HG03558 (cell line): ENCODE results near the gene CD300LG.

Source experiments
- ATAC-seq: cut with Tn5 transposase; IDR thresholded peaks from one replicate; pipeline ENCODE4 v1.9.1; 2021; ENCODE audit warnings: moderate number of reproducible peaks; ENCODE audit not compliant: unreplicated experiment; ENCODE audit errors: extremely low read depth

The CD300LG gene

DNA sequence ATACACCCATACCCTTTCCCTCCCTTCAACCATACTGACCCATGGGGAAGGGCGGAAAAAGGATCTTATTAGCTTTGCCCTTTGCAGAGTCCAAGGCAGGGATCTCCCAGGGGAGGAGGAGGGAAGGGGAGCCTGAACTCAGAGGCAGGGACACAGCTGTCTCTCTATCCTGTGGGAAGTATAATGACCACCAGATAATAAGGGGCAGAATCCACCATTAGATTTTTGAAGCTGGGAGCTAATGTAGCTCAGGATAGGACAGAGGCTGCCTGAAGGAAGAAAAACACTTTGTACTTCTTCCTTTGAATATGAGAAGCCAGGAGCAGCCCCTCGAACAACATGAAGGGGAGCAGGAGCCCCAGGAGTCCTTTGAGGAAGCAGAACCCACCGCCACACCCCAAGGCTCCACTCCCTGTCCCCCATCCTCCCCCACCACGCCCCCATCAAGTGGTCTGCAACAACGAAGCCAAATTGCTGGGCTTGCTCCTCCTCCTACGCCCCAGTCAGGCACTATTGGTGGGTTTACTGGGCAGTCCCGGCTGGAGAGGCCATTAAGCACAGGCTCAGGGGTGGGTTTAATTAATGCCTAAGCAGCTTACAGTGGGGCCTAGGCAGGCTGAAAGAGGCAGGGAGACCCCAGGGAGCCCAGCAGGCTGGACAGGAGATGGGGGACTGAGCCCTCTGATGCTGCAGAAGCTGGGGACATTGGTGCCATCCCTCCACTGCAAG lies 55.0 kb downstream of the CD300LG start:
- no peak for ATAC-seq

DNA sequence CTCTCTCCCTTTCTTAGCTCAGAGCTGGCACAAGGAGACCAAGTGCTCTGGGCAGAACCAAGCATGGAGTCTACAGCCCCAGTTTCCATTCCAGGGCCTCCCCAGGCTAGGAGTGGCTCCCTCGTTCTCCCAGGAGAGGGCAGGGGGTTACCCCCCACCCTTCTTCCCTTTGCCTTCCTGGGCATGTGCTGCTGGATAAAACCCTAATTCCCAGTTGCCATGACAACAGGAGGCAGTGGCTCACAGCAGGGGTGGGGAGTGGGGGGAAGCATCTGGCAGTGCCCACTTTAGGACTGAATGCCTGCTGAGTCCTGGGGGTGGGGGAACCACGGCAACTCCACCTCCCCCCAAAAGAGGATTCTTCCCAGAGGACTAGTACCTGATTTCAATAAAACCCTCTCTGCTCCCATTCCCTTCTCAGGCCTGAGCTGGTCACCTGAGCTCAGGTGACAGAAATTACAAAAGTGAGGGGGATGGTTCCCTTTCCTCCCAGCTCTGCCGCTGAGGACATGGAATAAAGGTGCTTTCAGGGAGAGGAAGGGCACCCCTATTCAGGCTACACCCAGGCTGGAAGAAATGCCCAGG lies 58.5 kb downstream of the CD300LG start:
- ATAC-seq, result no peak

DNA sequence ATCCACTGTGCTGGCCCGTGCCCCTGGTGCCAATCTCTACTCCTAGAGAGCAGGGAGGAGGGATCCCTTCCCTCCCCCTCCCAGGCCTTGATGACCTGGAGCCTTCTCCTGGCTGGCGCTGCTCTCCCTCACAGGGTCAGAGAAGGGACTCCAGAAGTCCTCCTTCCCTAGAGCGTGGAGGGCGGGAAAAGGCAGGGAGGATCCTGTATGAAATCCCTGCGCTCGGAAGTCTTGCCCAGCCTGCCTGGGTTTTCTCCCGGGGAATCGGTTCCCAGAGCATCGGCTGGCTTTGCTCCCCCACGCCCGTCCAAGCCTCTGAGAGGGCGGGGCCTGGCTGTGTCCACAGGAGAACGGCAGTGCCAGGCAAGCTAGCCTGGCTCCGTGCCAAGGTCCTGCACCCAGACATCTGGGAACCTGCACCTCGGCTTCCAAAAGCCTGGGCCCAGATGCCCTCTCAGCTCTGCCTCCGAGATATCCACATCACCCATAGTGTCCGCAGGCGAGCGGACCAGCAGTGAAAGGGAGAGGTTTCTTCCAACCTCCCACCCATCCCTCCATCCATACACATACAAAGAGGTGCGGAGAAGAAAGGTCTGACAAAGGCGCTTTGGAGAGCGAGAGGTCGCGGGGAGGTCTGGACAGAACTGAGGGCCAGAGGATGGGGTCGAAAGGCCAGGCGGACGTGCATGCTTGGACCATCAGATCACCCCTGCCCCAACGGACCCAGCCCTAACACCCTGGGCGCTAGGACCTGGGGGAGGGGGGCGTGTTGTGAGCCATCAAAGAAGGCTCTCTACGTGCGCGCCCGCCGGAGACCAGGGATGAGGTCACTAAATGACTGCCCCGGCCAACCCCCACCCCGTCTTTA lies 59.2 kb downstream of the CD300LG start:
- no peak for ATAC-seq

DNA sequence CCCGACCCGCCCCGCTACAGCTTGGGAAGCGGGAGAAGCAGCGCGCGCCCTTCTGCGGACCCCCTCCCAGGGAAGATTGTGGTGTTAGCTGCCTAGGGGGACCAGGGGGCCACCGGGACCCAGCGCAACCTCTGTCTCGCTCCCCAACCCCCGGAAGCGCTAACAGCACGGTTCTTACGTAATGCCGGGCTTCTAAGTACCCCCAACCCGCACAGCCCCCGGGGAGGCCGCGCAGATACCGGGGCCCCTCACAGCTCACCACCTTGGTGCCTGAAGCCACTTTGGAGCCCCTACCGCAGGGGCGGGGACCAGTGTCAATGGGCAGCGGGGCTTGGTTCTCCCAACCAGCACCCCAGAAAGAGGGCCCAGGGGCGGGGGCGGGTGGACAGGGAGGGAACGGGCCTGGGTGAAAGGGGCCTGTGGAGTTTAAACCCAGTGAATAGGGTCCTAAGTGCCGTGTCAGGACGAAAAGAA lies 60.0 kb downstream of the CD300LG start:
- no peak for ATAC-seq

- ATAC-seq, result no peak
These were observed 60.5 kb downstream of the CD300LG start, which contains the start of gene MPP2 for GRCh38 chr17:43907425-43907981. MPP2 (minus strand) TSS chr17:43907536; CDS start chr17:43904460, 3,076 bp downstream.

GRCh38 chr17:43907998-43908721 lies 61.2 kb downstream of the CD300LG start:
- ATAC-seq, result no peak

DNA sequence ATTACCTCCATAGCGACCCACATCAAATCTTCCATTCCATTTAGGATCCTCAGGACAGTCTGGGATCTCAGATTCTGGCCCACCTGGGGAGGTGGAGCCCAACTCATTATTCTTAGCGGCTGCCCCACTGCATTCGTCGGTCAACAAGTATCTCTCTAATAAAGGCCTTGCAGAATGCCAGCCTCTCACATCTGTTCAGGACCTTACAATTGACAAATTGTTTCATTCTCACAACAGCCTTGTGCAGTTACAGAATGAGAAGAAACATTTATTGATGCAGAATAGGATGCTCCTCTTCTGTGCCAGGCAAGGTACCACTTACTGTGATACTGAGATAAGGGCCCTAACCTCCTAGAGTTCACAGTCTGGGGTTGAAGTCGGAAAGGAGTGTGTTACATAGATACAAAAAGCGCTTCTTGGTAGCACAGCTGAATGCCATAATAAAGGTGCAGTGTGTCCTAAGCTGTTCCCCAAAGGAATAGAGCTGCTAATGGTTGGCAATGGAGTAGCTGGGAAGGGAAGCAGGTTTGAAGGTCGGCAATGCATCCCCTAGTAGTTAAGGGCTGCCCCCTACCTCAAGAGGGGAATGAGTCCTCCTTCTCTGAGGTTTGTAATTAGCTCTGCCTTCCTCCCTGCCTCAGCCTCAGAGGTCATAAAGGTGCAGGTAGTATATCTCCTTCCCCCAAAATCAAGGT lies 62.7 kb downstream of the CD300LG start:
- no peak for ATAC-seq

DNA sequence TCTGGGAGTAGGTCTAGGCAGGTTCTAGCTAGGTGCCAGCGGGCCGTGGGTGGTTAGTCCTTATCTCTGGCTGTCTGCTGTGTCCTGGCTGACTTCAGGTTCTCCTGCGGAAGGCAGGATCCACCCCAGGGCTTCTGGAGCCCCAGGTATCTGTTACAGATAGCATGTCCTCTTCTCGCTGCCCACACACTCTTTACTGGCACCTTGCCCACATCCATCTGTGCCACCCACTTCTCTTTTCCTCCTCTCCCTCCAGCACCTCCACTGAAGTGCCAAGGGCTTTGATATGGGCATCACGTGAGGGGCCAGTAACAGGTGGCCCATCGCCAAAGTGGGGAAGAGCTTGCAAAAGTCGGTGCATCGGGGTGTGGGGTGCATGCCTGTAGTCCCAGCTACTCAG lies 64.9 kb downstream of the CD300LG start:
- ATAC-seq, result no peak

DNA sequence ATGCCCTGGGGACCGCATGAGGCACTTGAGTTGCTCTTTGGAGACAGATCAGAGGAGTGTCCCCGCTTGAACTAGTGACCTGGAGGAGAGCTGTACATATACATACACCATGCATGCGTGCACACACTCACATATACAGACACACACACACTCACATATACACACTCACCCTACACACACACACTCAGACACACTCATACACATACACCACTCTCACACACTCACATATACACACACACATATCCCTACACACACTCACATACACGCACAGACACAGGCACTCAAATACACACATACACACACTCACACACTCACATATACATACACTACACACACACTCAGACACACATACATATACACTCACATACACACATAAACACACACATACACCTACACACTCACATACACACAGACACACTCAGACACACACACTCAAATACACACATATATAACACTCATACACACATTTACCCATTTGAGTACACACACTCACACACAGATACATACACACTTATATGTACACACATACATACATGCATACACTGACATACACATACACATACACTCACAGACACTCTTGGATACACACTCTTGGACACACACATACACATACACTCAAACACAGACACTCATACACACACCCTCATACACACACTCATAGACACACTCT lies 65.8 kb downstream of the CD300LG start:
- ATAC-seq, result no peak
